ENCODE measurements around the gene NRN1L. TPM values are rescaled to one million over a fixed set of nuclear protein-coding genes. Genes with fewer than 3 reads are reported as not detected.

The NRN1L gene
- total RNA-seq, 4 donors from 2014 or later: 4.3 to 5.6 (median 4.7) TPM; not detected in 1

GRCh38 chr16:67846320-67847063, 38.2 kb upstream of the NRN1L start, which contains the start of gene NUTF2:
Gene NUTF2, plus strand, starts transcription at chr16:67846933. Its CDS starts 18,198 bp downstream, at chr16:67865131.
- Histone ChIP-seq H3K27ac (peak within 1 kb of the TSS; percentile 95), H3K4me1 (peaks cover 58% of the 10 kb centered on the region), H3K9me3 (no peaks in the 10 kb centered on the region), H3K27me3 (no peaks in the 10 kb centered on the region), H3K36me3 (no peaks in the 10 kb centered on the region), H3K4me3 (peak within 1 kb of the TSS; percentile 83)
- TF ChIP-seq EP300 (IDR thresholded peaks at IDR 0.05) (no peak), POLR2AphosphoS5 (IDR thresholded peaks at IDR 0.05) (peak in 2 of 3 donors; percentile 83 to 84), POLR2A (IDR thresholded peaks at IDR 0.05) (peak in 1 of 2 donors; percentile 35), CTCF (IDR thresholded peaks at IDR 0.05) (no peak)
- 0% methylated on average over 23 of the region's 57 CpGs for WGBS
- DNase-seq (ENCODE audit: low spot score in 2 of 2): peak; percentile 97

DNA sequence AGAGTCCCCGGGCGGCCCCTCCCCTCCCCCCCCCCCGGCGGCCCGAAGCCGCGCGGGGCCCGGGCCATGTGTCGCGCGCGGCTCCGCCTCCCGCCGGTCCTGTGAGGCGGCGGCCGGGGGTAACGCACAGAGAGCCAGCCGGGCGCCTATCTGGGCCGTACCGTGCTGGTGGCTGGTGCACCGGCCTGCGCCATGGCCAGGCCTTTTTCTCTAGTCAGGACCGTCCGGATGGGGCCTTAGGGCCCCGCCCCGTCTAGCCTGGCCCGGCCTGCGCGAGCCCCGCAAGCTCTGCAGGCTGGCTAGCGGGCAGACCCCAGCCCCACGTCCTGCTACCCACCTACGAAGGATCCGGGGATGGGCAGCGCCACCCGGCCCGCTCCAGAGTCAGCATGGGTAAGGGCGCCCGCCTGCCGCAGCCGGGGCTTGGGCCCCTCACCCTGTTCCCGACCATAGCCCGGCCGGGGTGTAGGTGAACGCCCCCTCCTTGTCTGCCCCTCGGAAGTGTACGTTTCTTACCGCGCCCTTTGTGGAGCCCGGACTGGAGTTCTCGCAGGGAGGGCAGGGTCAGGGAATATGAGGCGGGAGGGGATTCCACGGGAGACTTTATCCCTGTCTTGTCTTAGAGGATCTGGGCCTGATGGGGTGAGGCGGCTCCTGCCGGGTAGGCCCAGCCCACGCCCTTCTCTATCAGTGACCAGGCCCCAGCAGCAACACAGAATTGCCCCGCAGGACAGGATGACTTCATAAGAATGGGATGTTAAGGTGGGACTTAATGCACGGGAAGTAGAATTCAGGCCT, 37.4 kb upstream of the NRN1L start, which contains the start of gene CENPT:
Gene CENPT (minus strand): TSS at position 630 of the 798 bp plus-strand sequence. CDS start 13,834 bp downstream, outside the sequence.
- no peaks in the 10 kb centered on the region for H3K36me3 ChIP-seq
- WGBS: 0% methylated on average over 8 of the region's 62 CpGs
- peak within 1 kb of the TSS; percentile 95 for H3K27ac ChIP-seq
- H3K4me3 ChIP-seq: peak within 1 kb of the TSS; percentile 83
- H3K4me1 ChIP-seq: peaks cover 57% of the 10 kb centered on the region
- H3K27me3 ChIP-seq: no peaks in the 10 kb centered on the region
- TF ChIP-seq EP300 (IDR thresholded peaks at IDR 0.05): no peak
- TF ChIP-seq POLR2A (IDR thresholded peaks at IDR 0.05): no peak
- no peak for TF ChIP-seq POLR2AphosphoS5 (IDR thresholded peaks at IDR 0.05)
- no peak for TF ChIP-seq CTCF (IDR thresholded peaks at IDR 0.05)
- peak in 1 of 2 donors; percentile 81 for DNase-seq (ENCODE audit: low spot score in 2 of 2)
- no peaks in the 10 kb centered on the region for H3K9me3 ChIP-seq

DNA sequence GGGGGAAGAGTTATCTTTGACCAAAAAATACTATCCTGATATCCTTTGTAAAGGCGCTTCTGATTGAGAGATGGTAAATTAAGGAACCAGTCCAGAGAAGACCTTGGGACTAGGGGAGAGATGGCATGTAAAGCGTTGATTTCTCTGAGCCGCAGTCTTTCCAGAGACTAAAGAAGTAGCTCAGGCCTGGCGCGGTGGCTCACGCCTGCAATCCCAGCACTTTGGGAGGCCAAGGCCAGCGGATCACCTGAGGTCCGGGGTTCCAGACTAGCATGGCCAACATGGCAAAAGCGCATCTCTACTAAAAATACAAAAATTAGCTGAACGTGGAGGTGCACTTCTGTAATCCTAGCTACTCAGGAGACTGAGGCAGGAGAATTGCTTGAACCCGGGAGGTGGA, 36.6 kb upstream of the NRN1L start:
- no peak for DNase-seq (ENCODE audit: low spot score in 2 of 2)
- Histone ChIP-seq H3K4me3 (peak overlapping the region; percentile 83), H3K27me3 (no peaks in the 10 kb centered on the region), H3K4me1 (peaks cover 48% of the 10 kb centered on the region), H3K27ac (peak overlapping the region; percentile 95), H3K9me3 (no peaks in the 10 kb centered on the region), H3K36me3 (no peaks in the 10 kb centered on the region)
- WGBS: 89% methylated on average over 11 of the region's 11 CpGs
- TF ChIP-seq CTCF (IDR thresholded peaks at IDR 0.05) (no peak), EP300 (IDR thresholded peaks at IDR 0.05) (no peak), POLR2A (IDR thresholded peaks at IDR 0.05) (no peak), POLR2AphosphoS5 (IDR thresholded peaks at IDR 0.05) (no peak)

DNA sequence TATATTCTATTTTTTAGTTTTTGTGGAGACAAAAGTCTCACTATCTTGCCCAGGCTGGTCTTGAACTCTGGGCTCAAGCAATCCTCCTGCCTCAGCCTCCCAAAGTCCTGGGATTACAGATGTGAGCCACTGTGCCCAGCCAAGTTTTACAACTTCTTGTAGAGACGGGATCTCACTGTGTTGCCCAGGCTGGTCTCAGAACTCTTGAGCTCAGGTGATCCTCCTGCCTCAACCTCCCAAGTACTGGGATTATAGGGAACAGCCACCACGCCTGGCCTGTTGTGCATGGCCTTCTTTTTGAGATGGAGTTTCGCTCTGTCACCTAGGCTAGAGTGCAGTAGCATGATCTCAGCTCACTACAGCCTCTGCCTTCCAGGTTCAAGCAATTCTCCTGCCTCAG, 31.0 kb upstream of the NRN1L start:
- no peak for DNase-seq (ENCODE audit: low spot score in 2 of 2)
- TF ChIP-seq POLR2AphosphoS5 (IDR thresholded peaks at IDR 0.05): no peak
- no peak for TF ChIP-seq CTCF (IDR thresholded peaks at IDR 0.05)
- no peak for TF ChIP-seq EP300 (IDR thresholded peaks at IDR 0.05)
- TF ChIP-seq POLR2A (IDR thresholded peaks at IDR 0.05): no peak
- H3K36me3 ChIP-seq: no peaks in the 10 kb centered on the region
- H3K27me3 ChIP-seq: no peaks in the 10 kb centered on the region
- WGBS: 100% methylated on average over 3 of the region's 3 CpGs
- H3K4me1 ChIP-seq: peaks cover 34% of the 10 kb centered on the region
- no peaks in the 10 kb centered on the region for H3K9me3 ChIP-seq
- no peak overlapping the region for H3K4me3 ChIP-seq
- no peak overlapping the region for H3K27ac ChIP-seq

GRCh38 chr16:67855789-67856188, 28.9 kb upstream of the NRN1L start:
- Histone ChIP-seq H3K4me1 (peaks cover 40% of the 10 kb centered on the region), H3K27ac (peak overlapping the region; percentile 2), H3K4me3 (no peak overlapping the region), H3K9me3 (no peaks in the 10 kb centered on the region), H3K36me3 (no peaks in the 10 kb centered on the region), H3K27me3 (no peaks in the 10 kb centered on the region)
- no peak for DNase-seq (ENCODE audit: low spot score in 2 of 2)
- TF ChIP-seq POLR2A (IDR thresholded peaks at IDR 0.05): no peak
- no peak for TF ChIP-seq EP300 (IDR thresholded peaks at IDR 0.05)
- TF ChIP-seq POLR2AphosphoS5 (IDR thresholded peaks at IDR 0.05): no peak
- 89% methylated on average over 10 of the region's 10 CpGs for whole genome bisulfite sequencing
